Nephron (organoid): Measurements from ENCODE around the gene SLC38A11.
"Not testable (repeated sequence)": the region's sequence is repeated elsewhere in the genome, so short reads cannot be mapped to it uniquely, and the experiment has no call there.

ENCODE experiments used
- H3K27ac Mint-ChIP-seq, 3 experiments: 2 replicates each; pipeline ENCODE4 v1.8.0; 2020; ENCODE audit warnings: mixed read lengths in 3 of 3, mild to moderate bottlenecking in 2 of 3, moderate library complexity in 1 of 3
- H3K27me3 Mint-ChIP-seq: 2 replicates; pipeline ENCODE4 v1.8.0; 2021; ENCODE audit warnings: low read depth, mild to moderate bottlenecking, moderate library complexity, mixed read lengths
- H3K36me3 Mint-ChIP-seq: 2 replicates; pipeline ENCODE4 v1.8.0; 2020; ENCODE audit warnings: low read depth, mixed read lengths
- H3K4me1 Mint-ChIP-seq: 2 replicates; pipeline ENCODE4 v1.8.0; 2020; ENCODE audit warnings: mixed read lengths
- H3K4me3 Mint-ChIP-seq, 3 experiments: 2 replicates each; pipeline ENCODE4 v1.8.0; 2020; ENCODE audit warnings: mild to moderate bottlenecking in 3 of 3, mixed read lengths in 3 of 3, moderate library complexity in 2 of 3
- H3K9me3 Mint-ChIP-seq: 2 replicates; pipeline ENCODE4 v1.8.0; 2020; ENCODE audit warnings: mixed read lengths
- TF ChIP-seq, protein P1 (sequence below), 3 experiments: fragments of 200-600 bp; sonication (generic); IDR thresholded peaks; one replicate each; pipeline ENCODE4 v1.5.0; 2021; ENCODE audit warnings: antibody characterized with exemption in 3 of 3; ENCODE audit not compliant: unreplicated experiment in 3 of 3

The SLC38A11 gene, protein sequence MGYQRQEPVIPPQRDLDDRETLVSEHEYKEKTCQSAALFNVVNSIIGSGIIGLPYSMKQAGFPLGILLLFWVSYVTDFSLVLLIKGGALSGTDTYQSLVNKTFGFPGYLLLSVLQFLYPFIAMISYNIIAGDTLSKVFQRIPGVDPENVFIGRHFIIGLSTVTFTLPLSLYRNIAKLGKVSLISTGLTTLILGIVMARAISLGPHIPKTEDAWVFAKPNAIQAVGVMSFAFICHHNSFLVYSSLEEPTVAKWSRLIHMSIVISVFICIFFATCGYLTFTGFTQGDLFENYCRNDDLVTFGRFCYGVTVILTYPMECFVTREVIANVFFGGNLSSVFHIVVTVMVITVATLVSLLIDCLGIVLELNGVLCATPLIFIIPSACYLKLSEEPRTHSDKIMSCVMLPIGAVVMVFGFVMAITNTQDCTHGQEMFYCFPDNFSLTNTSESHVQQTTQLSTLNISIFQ

DNA sequence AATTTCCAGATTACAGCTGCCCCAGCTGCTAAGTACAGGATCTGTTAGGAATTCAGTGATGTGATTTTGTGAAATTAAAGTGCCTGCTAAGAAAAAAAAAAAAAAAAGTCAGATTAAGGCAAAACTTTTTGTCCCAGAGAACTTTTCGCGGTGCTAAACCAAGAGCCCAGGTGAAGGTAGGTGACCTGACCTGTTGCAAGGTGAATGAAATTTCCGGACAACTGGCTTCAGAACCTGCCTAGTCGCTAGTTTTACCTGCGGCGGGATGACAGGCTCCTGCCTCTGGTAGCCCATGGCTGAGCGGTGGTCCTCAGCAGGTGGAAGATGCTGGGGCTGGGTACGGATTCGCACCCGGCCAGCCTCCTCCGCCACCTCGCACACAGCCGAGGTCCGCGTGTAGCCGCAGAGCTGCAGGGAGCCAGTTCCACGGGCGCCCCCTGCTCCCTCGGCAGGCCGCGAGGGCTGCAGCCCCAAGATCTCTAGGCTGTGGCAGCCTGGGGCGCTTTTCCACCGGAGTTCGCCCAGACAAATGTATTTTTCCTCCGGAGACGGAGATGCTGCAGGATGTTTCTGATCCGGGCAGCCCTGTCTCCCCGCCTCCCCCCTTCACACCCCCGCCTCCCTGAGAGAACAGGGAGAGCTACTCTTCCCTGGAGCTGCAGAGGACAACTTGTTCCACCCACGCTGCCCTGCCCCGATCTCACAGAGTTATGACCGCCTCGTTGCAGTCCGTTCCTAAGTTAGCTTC lies at the start of gene SLC38A11:
SLC38A11 (minus strand) TSS at position 572 of the 748 bp plus-strand sequence; CDS start at position 294, 278 bp downstream.
- Mint-ChIP-seq H3K4me1 (peaks cover 2% of the 10 kb centered on the region), H3K27ac (no peak within 1 kb of the TSS), H3K4me3 (no peak within 1 kb of the TSS)

DNA sequence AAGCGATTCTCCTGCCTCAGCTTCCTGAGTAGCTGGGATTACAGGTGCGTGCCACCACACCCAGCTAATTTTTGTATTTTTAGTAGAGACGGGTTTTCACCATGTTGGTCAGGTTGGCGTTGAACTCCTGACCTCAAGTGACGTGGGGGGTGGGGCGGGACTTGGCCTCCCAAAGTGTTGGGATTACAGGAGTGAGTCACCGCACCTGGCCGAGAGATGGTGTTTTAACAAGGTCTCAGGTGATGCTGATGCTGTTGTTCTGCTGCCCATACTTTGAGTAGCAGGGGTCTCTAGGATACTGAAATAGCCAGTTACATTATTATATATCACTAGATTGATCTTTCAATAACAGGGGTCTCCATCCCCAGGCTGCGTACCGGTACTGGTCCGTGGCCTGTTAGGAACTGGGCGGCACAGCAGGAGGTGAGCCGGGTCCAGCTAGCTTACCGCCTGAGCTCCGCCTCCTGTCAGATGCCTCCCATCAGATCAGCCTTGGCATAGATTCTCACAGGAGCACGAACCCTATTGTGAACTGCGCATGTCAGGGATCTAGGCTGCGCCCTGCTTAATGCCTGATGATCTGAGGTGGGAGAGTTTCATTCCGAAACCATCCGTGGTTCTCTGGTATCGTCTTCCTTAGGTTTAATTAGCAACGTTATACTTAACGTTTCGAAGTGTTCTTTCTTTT lies 48.3 kb upstream of the SLC38A11 start:
- H3K9me3 Mint-ChIP-seq, result no peaks in the 10 kb centered on the region
- H3K27ac Mint-ChIP-seq, result no peak overlapping the region
- no peak overlapping the region for H3K4me3 Mint-ChIP-seq
- H3K4me1 Mint-ChIP-seq, result no peaks in the 10 kb centered on the region
- H3K27me3 Mint-ChIP-seq, result no peaks in the 10 kb centered on the region
- no peaks in the 10 kb centered on the region for H3K36me3 Mint-ChIP-seq
- TF ChIP-seq, protein P1, sequence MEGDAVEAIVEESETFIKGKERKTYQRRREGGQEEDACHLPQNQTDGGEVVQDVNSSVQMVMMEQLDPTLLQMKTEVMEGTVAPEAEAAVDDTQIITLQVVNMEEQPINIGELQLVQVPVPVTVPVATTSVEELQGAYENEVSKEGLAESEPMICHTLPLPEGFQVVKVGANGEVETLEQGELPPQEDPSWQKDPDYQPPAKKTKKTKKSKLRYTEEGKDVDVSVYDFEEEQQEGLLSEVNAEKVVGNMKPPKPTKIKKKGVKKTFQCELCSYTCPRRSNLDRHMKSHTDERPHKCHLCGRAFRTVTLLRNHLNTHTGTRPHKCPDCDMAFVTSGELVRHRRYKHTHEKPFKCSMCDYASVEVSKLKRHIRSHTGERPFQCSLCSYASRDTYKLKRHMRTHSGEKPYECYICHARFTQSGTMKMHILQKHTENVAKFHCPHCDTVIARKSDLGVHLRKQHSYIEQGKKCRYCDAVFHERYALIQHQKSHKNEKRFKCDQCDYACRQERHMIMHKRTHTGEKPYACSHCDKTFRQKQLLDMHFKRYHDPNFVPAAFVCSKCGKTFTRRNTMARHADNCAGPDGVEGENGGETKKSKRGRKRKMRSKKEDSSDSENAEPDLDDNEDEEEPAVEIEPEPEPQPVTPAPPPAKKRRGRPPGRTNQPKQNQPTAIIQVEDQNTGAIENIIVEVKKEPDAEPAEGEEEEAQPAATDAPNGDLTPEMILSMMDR (IDR thresholded peaks at IDR 0.05; ENCODE audit: unreplicated experiment in 3 of 3), result no peak

More for the DNA sequence above, at the start of gene SLC38A11:
- TF ChIP-seq, protein P1 (IDR thresholded peaks at IDR 0.05; ENCODE audit: unreplicated experiment in 3 of 3), result no peak
- Mint-ChIP-seq H3K9me3 (no peaks in the 10 kb centered on the region), H3K27me3 (peaks cover 11% of the 10 kb centered on the region), H3K36me3 (no peaks in the 10 kb centered on the region)

DNA sequence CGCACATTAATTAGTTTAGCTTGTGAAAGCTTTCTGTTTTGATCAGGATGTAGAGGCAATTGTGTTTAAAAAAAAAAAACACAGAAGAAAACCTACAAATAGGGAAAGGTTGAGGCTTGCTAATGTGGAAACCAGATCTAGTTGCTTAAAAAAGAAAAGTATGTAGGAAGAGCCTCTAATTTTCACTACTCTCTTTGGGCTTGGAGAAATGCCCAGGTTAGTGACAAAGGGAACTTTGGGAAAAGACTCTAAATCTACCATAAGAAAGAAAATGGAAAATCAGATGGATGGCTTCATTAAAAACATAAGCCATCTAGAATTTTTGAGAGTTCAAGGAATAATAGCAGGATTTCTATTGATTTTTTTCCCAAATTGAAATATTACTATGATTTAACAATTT lies 47.3 kb upstream of the SLC38A11 start:
- TF ChIP-seq, protein P1 (IDR thresholded peaks at IDR 0.05; ENCODE audit: unreplicated experiment in 3 of 3), result no peak
- no peak overlapping the region for H3K4me3 Mint-ChIP-seq
- H3K27me3 Mint-ChIP-seq, result no peaks in the 10 kb centered on the region
- H3K27ac Mint-ChIP-seq, result no peak overlapping the region
- H3K4me1 Mint-ChIP-seq, result no peaks in the 10 kb centered on the region
- H3K36me3 Mint-ChIP-seq, result no peaks in the 10 kb centered on the region
- H3K9me3 Mint-ChIP-seq, result no peaks in the 10 kb centered on the region

DNA sequence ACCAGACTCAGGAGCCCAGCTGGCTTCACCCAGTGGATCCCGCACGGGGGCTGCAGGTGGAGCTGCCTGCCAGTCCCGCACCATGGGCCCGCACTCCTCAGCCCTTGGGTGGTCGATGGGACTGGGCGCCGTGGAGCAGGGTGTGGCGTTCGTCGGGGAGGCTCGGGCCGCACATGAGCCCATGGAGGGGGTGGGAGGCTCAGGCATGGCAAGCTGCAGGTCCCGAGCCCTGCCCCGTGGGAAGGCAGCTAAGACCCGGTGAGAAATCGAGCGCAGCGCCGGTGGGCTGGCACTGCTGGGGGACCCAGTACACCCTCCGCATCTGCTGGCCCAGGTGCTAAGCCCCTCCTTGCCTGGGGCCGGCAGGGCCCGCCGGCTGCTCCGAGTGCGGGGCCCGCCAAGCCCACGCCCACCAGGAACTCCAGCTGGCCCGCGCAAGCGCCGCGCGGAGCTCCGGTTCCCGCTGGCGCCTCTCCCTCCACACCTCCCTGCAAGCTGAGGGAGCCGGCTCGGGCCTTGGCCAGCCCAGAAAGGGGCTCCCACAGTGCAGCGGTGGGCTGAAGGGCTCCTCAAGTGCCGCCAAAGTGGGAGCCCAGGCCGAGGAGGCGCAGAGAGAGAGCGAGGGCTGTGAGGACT lies 39.5 kb upstream of the SLC38A11 start:
- H3K9me3 Mint-ChIP-seq, H3K4me3 Mint-ChIP-seq, H3K27ac Mint-ChIP-seq, H3K36me3 Mint-ChIP-seq, H3K27me3 Mint-ChIP-seq: not testable (repeated sequence)
- peaks cover 12% of the 10 kb centered on the region for H3K4me1 Mint-ChIP-seq

DNA sequence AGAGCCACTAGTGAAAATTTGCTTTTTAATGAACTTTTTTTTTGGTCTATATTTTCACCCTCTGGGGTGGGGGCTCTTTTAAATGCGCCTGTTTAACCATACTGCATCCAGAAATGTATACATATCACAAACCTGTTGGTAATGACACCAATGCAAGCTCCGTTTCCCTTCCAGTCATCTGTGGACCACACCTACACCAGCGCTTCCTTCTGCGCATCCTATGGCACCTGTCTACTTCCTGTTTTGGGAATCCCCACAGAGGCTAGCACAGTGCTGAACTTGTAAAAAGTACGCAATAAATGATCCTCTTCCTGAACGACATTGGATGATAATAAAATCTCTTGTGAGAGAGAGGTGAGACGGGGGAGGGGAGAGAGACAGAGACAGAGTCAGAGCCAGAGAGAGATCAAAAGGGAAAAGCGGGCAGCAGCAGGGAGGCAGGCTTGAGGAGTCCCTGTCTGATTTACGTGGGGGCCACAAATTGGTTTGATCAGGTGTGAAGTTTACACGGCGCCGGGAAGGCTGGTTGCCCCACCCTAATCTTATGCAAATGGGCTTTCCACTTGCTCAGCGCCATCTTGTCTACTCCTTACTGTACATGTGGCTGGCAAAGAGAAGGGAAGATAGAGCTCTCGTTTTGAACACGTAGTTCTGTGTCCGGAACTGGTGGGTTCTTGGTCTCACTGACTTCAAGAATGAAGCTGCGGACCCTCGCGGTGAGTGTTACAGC lies 38.1 kb upstream of the SLC38A11 start:
- Mint-ChIP-seq H3K9me3 (no peaks in the 10 kb centered on the region), H3K36me3 (no peaks in the 10 kb centered on the region), H3K27ac (no peak overlapping the region), H3K27me3 (peaks cover 4% of the 10 kb centered on the region), H3K4me3 (no peak overlapping the region), H3K4me1 (peaks cover 12% of the 10 kb centered on the region)
- TF ChIP-seq, protein P1 (IDR thresholded peaks at IDR 0.05; ENCODE audit: unreplicated experiment in 3 of 3), result no peak
